Keratinocyte (primary cell): ENCODE measurements around the gene CARTPT.

Source experiments
- EZH2 ChIP-seq: IDR thresholded peaks from one replicate; pipeline ENCODE4 v1.6.1; 2012; ENCODE audit warnings: inconsistent platforms, mild to moderate bottlenecking, low read length, moderate library complexity
- TF ChIP-seq, protein P1 (sequence below), 3 experiments: IDR thresholded peaks in 1 of 3; conservative IDR thresholded peaks in 1 of 3; optimal IDR thresholded peaks in 1 of 3; 2 replicates in 2 of 3; 3 replicates in 1 of 3; pipeline versions ENCODE3 to v1.5.1; 2011; ENCODE audit warnings: low read length in 3 of 3, mild to moderate bottlenecking in 3 of 3, moderate library complexity in 2 of 3, control low read depth in 1 of 3, inconsistent platforms in 1 of 3; ENCODE audit not compliant: insufficient read depth in 2 of 3; ENCODE audit errors: extremely low read depth in 1 of 3

- TF ChIP-seq, protein P1, sequence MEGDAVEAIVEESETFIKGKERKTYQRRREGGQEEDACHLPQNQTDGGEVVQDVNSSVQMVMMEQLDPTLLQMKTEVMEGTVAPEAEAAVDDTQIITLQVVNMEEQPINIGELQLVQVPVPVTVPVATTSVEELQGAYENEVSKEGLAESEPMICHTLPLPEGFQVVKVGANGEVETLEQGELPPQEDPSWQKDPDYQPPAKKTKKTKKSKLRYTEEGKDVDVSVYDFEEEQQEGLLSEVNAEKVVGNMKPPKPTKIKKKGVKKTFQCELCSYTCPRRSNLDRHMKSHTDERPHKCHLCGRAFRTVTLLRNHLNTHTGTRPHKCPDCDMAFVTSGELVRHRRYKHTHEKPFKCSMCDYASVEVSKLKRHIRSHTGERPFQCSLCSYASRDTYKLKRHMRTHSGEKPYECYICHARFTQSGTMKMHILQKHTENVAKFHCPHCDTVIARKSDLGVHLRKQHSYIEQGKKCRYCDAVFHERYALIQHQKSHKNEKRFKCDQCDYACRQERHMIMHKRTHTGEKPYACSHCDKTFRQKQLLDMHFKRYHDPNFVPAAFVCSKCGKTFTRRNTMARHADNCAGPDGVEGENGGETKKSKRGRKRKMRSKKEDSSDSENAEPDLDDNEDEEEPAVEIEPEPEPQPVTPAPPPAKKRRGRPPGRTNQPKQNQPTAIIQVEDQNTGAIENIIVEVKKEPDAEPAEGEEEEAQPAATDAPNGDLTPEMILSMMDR (optimal IDR thresholded peaks at IDR 0.05 in 1 of 3, IDR thresholded peaks at IDR 0.05 in 1 of 3, conservative IDR thresholded peaks at IDR 0.05 in 1 of 3; ENCODE audit: extremely low read depth in 1 of 3, insufficient read depth in 2 of 3, low read length in 3 of 3) = peak; percentile 82 to 88 (median 82)
- TF ChIP-seq EZH2 = no peak
These were observed 38.8 kb downstream of the CARTPT start for GRCh38 chr5:71757590-71758543.
